RCC 7860 (cell line): Measurements from ENCODE around the gene E2F6.

Experiments used
- DNase-seq: peaks from one replicate; pipeline ENCODE4 v3.0.0-alpha.2; 2015; ENCODE audit warnings: low spot score
- FAIRE-seq: peaks from 2 replicates; lab custom pipeline; 2012; peaks lifted over from hg19 to GRCh38; lab: Jason Lieb, UNC

The E2F6 gene

DNA sequence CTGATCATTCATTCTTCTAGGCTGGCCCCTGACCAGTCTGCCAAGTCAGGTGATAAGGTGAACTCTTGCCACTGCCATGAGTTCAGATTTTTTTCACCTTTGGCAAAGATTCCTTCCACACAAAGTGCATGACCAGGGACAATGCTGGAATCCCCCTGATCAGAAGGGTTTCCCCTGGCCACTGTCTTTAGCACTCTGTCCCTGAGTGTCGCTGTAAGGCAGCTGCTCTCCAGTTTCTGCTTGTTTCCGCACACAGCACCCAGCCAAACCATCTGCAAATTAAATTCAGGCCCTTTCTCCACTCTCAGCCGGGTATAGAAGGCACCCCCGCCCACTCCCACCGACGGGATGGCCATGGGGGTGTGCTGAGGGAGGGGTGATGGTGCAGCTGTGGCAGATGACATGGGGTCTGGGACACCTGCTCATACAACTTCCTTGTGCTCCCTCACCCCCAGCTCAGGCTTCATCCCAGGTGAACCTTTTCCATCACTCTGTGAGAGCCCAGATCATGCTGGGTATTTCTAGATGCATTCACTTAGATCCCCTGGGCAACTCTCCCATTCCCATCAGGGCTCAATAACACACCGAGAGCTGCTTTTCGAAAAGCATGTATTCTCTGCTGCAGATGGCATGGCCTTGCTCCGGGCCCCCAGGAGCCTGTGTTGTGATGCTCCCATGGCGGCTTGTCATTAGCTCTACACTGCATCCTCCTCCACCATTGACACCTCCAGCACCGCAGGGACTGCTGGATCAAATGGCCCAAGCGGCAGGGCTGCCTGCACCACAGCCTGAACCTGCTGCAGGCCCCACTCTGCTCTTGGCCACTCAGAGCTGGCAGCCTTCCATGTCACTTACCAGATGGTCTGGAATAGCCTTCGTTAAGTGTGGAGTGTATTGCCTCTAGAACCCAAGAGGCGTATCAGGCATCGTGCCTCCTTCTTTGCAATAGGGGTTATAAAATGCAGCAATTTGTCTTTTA lies 69.2 kb downstream of the E2F6 start:
- FAIRE-seq, result no peak
- no peak for DNase-seq

DNA sequence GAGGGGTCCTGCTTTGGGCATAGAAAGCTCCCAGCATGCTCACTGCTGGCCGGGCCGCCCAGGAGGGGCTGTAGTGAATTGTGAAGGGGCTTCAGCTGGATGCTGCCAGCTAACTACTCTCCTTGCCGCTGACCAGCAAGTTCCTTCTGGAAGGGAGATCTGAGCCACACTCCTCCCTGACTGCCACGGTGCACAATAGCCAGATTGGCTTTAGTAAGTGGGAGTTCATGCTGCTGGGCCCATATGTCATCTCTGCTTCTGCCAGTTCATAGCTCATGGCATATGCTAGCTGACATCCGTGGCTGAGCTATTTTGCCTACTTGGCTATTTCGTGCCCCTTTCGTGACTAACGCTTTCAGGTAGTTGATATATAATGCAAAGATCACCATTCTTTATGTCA lies 69.9 kb downstream of the E2F6 start:
- FAIRE-seq (no peak), DNase-seq (no peak)

DNA sequence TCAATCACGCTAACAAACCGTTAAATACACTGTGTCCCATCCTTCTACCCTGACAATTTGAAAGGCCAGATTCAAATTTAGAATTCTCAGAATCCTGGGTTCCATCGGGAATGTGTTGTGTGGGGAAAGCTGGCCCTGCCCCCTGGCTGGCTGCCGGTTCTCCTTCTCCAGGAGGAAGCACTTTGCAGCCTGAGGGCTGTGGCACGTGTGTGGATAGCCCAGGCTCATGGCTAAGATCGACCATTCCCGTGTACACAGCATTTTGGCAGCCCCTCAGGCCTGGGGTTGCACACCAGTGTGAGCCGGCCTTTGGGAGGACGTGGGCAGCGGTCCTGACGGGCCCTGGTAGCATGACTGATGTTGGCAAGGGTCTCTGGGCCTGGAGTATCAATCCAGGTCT lies 70.6 kb downstream of the E2F6 start:
- DNase-seq, result no peak
- FAIRE-seq, result no peak
